Tibial nerve (tissue), 3 donors: ENCODE measurements around the gene BACH2.

Experiments used
- CTCF ChIP-seq, 5 experiments: fragments of 200-600 bp in 3 of 5; fragments of 450-650 bp in 2 of 5; sonication (generic) in 3 of 5; IDR thresholded peaks; one replicate each; pipeline ENCODE4 v1.5.1; 2016 to 2019; ENCODE audit warnings: antibody characterized with exemption in 5 of 5, mild to moderate bottlenecking in 3 of 5, moderate library complexity in 2 of 5
- POLR2A ChIP-seq, 2 donors: fragments of 450-650 bp; IDR thresholded peaks; one replicate each; pipeline ENCODE4 v1.6.1; 2017; ENCODE audit warnings: antibody characterized with exemption in 2 of 2, mild to moderate bottlenecking in 2 of 2, moderate library complexity in 2 of 2

- TF ChIP-seq POLR2A (IDR thresholded peaks at IDR 0.05) (no peak), CTCF (IDR thresholded peaks at IDR 0.05) (no peak)
Observed at GRCh38 chr6:90194371-90194841, 102.2 kb downstream of the BACH2 start.
